K562 (cell line): ENCODE data around the gene C11orf65. TPM values are rescaled to one million over a fixed set of nuclear protein-coding genes. Genes with fewer than 3 reads are reported as not detected.
A peak's percentile ranks its signal among the peaks of the same experiment; 100 is the strongest.

Source experiments
- ARID4B ChIP-seq: sonication (generic); formaldehyde crosslinking; IDR thresholded peaks from 2 replicates; pipeline ENCODE4 v1.8.0; 2022; ENCODE audit warnings: mild to moderate bottlenecking, missing genetic modification reagents
- CBX5 ChIP-seq: IDR thresholded peaks from 2 replicates; pipeline ENCODE4 v1.6.1; 2014; ENCODE audit warnings: low read depth, borderline replicate concordance
- CCNT2 ChIP-seq: IDR thresholded peaks from 2 replicates; pipeline ENCODE4 v1.6.1; 2011; ENCODE audit warnings: borderline replicate concordance, low read depth, mild to moderate bottlenecking, moderate library complexity, mixed read lengths, low read length; ENCODE audit not compliant: insufficient read length; ENCODE audit errors: extremely low read depth
- ERF ChIP-seq: fragments of 450-650 bp; formaldehyde crosslinking; IDR thresholded peaks from 2 replicates; pipeline ENCODE4 v1.4.0; 2020; ENCODE audit warnings: mild to moderate bottlenecking, mixed read lengths
- ETV5 ChIP-seq: sonication (generic); formaldehyde crosslinking; IDR thresholded peaks from 2 replicates; pipeline ENCODE4 v1.4.0; 2020; ENCODE audit warnings: low read depth, mild to moderate bottlenecking, missing genetic modification reagents
- FOSL1 ChIP-seq: fragments of 200-800 bp; sonication (Bioruptor generic); conservative IDR thresholded peaks from 2 replicates; pipeline ENCODE4 v1.6.1; 2016; ENCODE audit warnings: missing genetic modification characterization, missing compliant biosample characterization
- GATAD2B ChIP-seq: fragments of 450-650 bp; IDR thresholded peaks from 2 replicates; pipeline ENCODE4 v1.6.1; 2017; ENCODE audit warnings: mild to moderate bottlenecking, borderline replicate concordance
- JUNB ChIP-seq: fragments of 450-650 bp; formaldehyde crosslinking; conservative IDR thresholded peaks from 2 replicates; pipeline ENCODE4 v1.4.0; 2020; ENCODE audit warnings: mild to moderate bottlenecking
- KDM2B ChIP-seq: fragments of 250-450 bp; sonication (Bioruptor Pico); IDR thresholded peaks from 2 replicates; pipeline ENCODE4 v1.8.0; 2021; ENCODE audit warnings: mild to moderate bottlenecking, moderate library complexity
- KLF6 ChIP-seq: fragments of 250-450 bp; sonication (Bioruptor Pico); IDR thresholded peaks from 2 replicates; pipeline ENCODE4 v1.4.0; 2020; ENCODE audit warnings: mild to moderate bottlenecking, moderate library complexity, borderline replicate concordance
- NFXL1 ChIP-seq: fragments of 450-650 bp; formaldehyde crosslinking; IDR thresholded peaks from 2 replicates; pipeline ENCODE4 v1.4.0; 2021; ENCODE audit warnings: mild to moderate bottlenecking
- PPARD ChIP-seq: fragments of 250-450 bp; sonication (Bioruptor Pico); IDR thresholded peaks from 2 replicates; pipeline ENCODE4 v1.8.0; 2022; ENCODE audit warnings: inconsistent platforms, mild to moderate bottlenecking, moderate library complexity
- RBM15 ChIP-seq: fragments of 200-400 bp; formaldehyde crosslinking; IDR thresholded peaks from 2 replicates; pipeline ENCODE4 v1.6.1; 2018; ENCODE audit warnings: mild to moderate bottlenecking, low read length, moderate library complexity; ENCODE audit not compliant: insufficient read depth
- RBM39 ChIP-seq: fragments of 200-400 bp; formaldehyde crosslinking; optimal IDR thresholded peaks from 2 replicates; pipeline ENCODE3; 2018; ENCODE audit warnings: low read depth, low read length
- TEAD1 ChIP-seq, 2 experiments: fragments of 450-650 bp in 1 of 2; sonication (generic) in 1 of 2; formaldehyde crosslinking; IDR thresholded peaks; 2 replicates each; pipeline versions ENCODE4 v1.4.0 to v1.8.0; 2020 to 2022; ENCODE audit warnings: mild to moderate bottlenecking in 2 of 2, missing genetic modification reagents in 1 of 2
- USF1 ChIP-seq: sonication (generic); formaldehyde crosslinking; IDR thresholded peaks from 2 replicates; pipeline ENCODE4 v1.9.0; 2022; ENCODE audit warnings: mild to moderate bottlenecking, missing genetic modification reagents
- ZBTB26 ChIP-seq: fragments of 450-650 bp; formaldehyde crosslinking; IDR thresholded peaks from 2 replicates; pipeline ENCODE4 v1.4.0; 2022; ENCODE audit warnings: missing genetic modification characterization
- ZFP91 ChIP-seq: sonication (generic); formaldehyde crosslinking; IDR thresholded peaks from 2 replicates; pipeline ENCODE4 v1.8.0; 2022; ENCODE audit warnings: mild to moderate bottlenecking, missing genetic modification reagents
- ZNF41 ChIP-seq: fragments of 250-450 bp; sonication (Bioruptor Pico); conservative IDR thresholded peaks from 2 replicates; pipeline ENCODE4 v1.4.0; 2020; ENCODE audit warnings: mild to moderate bottlenecking
- polyA plus RNA-seq, 8 experiments: library from polyadenylated mRNA; depleted of rRNA in 4 of 8; stranded (reverse) in 5 of 8; unstranded in 3 of 8; fragments of >200 nt; fragmentation: Nextera tagmentation in 2 of 8; fragmentation: Illumina TruSeq in 1 of 8; extraction: Ambion mirVana in 2 of 8; extraction: Trizol in 1 of 8; gene quantifications; 2 replicates each; pipeline versions ENCODE4 v1.2.1 to v1.2.3, GENCODE V29; 2011 to 2014; ENCODE audit warnings: inconsistent platforms in 1 of 8, missing spikeins in 1 of 8
- total RNA-seq, 7 experiments: library from RNA; depleted of rRNA in 6 of 7; stranded (reverse); fragments of >200 nt in 6 of 7; fragmentation: Illumina TruSeq in 2 of 7; extraction: Trizol in 2 of 7; gene quantifications; 2 replicates each; pipeline versions ENCODE4 v1.2.1 to v1.2.3, GENCODE V29; 2011 to 2021; ENCODE audit warnings: low replicate concordance in 1 of 7

C11orf65 gene
- total and polyA plus RNA-seq, 9 of the 15 experiments (the other 6 are each of a cell fraction or from before 2014, with no cell fraction given): 1.0 to 2.1 (median 1.2) TPM

- 0 out of 2 replicates have a peak, but pooled peaks have one; percentile 29 for TF ChIP-seq CBX5
- TF ChIP-seq ZBTB26 (CRISPR knock-in tag): no peak
- no peak for TF ChIP-seq USF1 (CRISPR knock-in tag)
- TF ChIP-seq ERF (CRISPR knock-in tag): no peak
- TF ChIP-seq CCNT2: peak; percentile 33
- TF ChIP-seq GATAD2B: no peak
- no peak for TF ChIP-seq PPARD (CRISPR knock-in tag)
- TF ChIP-seq ETV5: peak; percentile 93
- no peak for TF ChIP-seq JUNB (CRISPR knock-in tag)
- no peak for TF ChIP-seq KDM2B (CRISPR knock-in tag)
- TF ChIP-seq ARID4B (CRISPR knock-in tag): peak; percentile 60; the same call in 1 of the 2 replicates
- peak; percentile 28; the same call in 1 of the 2 replicates for TF ChIP-seq FOSL1 (tag)
- TF ChIP-seq ZFP91 (CRISPR knock-in tag): no peak
- TF ChIP-seq RBM39: peak; percentile 65
- TF ChIP-seq TEAD1 (CRISPR knock-in tag; IDR thresholded peaks at IDR 0.05): no peak; a peak in 1 of 4 replicates
- TF ChIP-seq ZNF41 (CRISPR knock-in tag): no peak
- no peak for TF ChIP-seq RBM15
- TF ChIP-seq KLF6 (CRISPR knock-in tag): no peak
- no peak for TF ChIP-seq NFXL1 (CRISPR knock-in tag)
Observed at GRCh38 chr11:108467091-108467823, at the start of gene C11orf65 (continued).
